Measurements from ENCODE around the gene SYT11.

- TF ChIP-seq CTCF (tag by site-specific recombination; IDR thresholded peaks at IDR 0.05) (no peak), ZNF664 (tag by site-specific recombination; IDR thresholded peaks at IDR 0.05) (no peak), ZNF561 (tag by site-specific recombination; IDR thresholded peaks at IDR 0.05; ENCODE audit: borderline replicate concordance) (no peak), PATZ1 (tag by site-specific recombination; IDR thresholded peaks at IDR 0.05) (no peak), SALL2 (tag by site-specific recombination; IDR thresholded peaks at IDR 0.05; ENCODE audit: borderline replicate concordance) (no peak), TCF7L2 (IDR thresholded peaks at IDR 0.05; ENCODE audit: borderline replicate concordance, low read depth, low read length) (no peak), ZNF426 (tag by site-specific recombination; IDR thresholded peaks at IDR 0.05) (no peak), MZF1 (tag by site-specific recombination; IDR thresholded peaks at IDR 0.05; ENCODE audit: borderline replicate concordance) (no peak), ZEB2 (tag by site-specific recombination; IDR thresholded peaks at IDR 0.05) (no peak), ZNF394 (tag by site-specific recombination; IDR thresholded peaks at IDR 0.05; ENCODE audit: borderline replicate concordance) (no peak), ZNF501 (tag by site-specific recombination; IDR thresholded peaks at IDR 0.05) (no peak), ZNF366 (tag by site-specific recombination; conservative IDR thresholded peaks at IDR 0.05) (no peak)
- TF ChIP-seq, protein P1, sequence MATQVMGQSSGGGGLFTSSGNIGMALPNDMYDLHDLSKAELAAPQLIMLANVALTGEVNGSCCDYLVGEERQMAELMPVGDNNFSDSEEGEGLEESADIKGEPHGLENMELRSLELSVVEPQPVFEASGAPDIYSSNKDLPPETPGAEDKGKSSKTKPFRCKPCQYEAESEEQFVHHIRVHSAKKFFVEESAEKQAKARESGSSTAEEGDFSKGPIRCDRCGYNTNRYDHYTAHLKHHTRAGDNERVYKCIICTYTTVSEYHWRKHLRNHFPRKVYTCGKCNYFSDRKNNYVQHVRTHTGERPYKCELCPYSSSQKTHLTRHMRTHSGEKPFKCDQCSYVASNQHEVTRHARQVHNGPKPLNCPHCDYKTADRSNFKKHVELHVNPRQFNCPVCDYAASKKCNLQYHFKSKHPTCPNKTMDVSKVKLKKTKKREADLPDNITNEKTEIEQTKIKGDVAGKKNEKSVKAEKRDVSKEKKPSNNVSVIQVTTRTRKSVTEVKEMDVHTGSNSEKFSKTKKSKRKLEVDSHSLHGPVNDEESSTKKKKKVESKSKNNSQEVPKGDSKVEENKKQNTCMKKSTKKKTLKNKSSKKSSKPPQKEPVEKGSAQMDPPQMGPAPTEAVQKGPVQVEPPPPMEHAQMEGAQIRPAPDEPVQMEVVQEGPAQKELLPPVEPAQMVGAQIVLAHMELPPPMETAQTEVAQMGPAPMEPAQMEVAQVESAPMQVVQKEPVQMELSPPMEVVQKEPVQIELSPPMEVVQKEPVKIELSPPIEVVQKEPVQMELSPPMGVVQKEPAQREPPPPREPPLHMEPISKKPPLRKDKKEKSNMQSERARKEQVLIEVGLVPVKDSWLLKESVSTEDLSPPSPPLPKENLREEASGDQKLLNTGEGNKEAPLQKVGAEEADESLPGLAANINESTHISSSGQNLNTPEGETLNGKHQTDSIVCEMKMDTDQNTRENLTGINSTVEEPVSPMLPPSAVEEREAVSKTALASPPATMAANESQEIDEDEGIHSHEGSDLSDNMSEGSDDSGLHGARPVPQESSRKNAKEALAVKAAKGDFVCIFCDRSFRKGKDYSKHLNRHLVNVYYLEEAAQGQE (tag by site-specific recombination; IDR thresholded peaks at IDR 0.05) = no peak
- TF ChIP-seq, protein P2, sequence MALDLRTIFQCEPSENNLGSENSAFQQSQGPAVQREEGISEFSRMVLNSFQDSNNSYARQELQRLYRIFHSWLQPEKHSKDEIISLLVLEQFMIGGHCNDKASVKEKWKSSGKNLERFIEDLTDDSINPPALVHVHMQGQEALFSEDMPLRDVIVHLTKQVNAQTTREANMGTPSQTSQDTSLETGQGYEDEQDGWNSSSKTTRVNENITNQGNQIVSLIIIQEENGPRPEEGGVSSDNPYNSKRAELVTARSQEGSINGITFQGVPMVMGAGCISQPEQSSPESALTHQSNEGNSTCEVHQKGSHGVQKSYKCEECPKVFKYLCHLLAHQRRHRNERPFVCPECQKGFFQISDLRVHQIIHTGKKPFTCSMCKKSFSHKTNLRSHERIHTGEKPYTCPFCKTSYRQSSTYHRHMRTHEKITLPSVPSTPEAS (tag by site-specific recombination; IDR thresholded peaks at IDR 0.05) = no peak
Observed at GRCh38 chr1:155897746-155898145, 38.4 kb downstream of the SYT11 start.

All from HEK293 (cell line).